Cardiac fibroblast (primary cell): ENCODE measurements around the gene ACVR1B.

Experiments
- DNase-seq, 2 donors: peaks; one replicate each; pipeline versions ENCODE4 v3.0.0 to v3.0.0-alpha.2; 2010; ENCODE audit warnings: low read depth in 2 of 2
- H3K4me3 ChIP-seq, 2 donors: replicated peaks in 1 of 2; 1 replicate in 1 of 2; 2 replicates in 1 of 2; pipeline ENCODE4 v1.5.1; 2011; ENCODE audit warnings: low read depth in 2 of 2, low read length in 2 of 2, mild to moderate bottlenecking in 2 of 2, moderate library complexity in 1 of 2
- CTCF ChIP-seq: IDR thresholded peaks from one replicate; pipeline ENCODE4 v1.5.1; 2011; ENCODE audit warnings: low read depth, mild to moderate bottlenecking, low read length, inconsistent platforms

Gene ACVR1B

GRCh38 chr12:52003591-52003990, 52.1 kb downstream of the ACVR1B start:
- H3K4me3 ChIP-seq: no peak overlapping the region

GRCh38 chr12:52004042-52004648, 52.6 kb downstream of the ACVR1B start:
- peak; percentile 62 to 69 for DNase-seq
- TF ChIP-seq CTCF: peak; percentile 80
- H3K4me3 ChIP-seq: no peak overlapping the region

More at GRCh38 chr12:52003591-52003990, 52.1 kb downstream of the ACVR1B start:
- TF ChIP-seq CTCF: no peak
- no peak for DNase-seq

DNA sequence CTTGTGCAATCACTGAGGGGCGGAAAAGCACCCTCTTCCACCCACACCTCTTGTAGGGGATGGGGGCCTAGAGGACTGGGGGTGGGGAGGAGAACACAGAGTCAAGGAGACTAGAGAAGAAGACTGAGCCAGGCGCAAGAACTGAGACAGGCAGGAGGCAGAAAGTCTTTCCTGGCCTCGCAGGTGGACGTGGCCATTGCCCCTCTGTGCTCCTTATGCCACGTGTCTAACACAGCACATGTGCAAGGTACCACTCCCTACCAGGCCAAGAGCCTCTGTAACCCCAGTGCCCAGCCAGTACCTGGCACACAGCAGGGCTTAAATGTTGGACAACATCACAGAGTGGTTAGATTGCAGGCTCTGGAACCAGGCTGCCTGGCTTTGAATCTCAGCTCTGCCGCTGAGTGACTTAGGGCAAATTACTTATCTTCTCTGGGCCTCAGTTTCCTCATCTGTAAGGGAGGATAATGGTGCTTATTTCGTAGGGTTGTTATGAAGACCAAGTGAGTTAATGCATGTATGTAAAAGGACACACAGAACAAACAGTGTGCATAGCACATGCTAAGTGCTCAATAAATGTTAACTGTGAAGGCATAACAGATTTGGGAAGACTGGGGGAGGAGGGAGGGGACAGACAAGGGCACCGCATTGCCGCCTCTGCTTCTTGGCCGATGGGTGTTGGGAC, 53.9 kb downstream of the ACVR1B start:
- DNase-seq: no peak
- H3K4me3 ChIP-seq: no peak overlapping the region
- no peak for TF ChIP-seq CTCF

- DNase-seq: no peak
- no peak for TF ChIP-seq CTCF
- H3K4me3 ChIP-seq: peak overlapping the region; percentile 13 to 70
Observed at GRCh38 chr12:52005903-52006703, 54.6 kb downstream of the ACVR1B start.

DNA sequence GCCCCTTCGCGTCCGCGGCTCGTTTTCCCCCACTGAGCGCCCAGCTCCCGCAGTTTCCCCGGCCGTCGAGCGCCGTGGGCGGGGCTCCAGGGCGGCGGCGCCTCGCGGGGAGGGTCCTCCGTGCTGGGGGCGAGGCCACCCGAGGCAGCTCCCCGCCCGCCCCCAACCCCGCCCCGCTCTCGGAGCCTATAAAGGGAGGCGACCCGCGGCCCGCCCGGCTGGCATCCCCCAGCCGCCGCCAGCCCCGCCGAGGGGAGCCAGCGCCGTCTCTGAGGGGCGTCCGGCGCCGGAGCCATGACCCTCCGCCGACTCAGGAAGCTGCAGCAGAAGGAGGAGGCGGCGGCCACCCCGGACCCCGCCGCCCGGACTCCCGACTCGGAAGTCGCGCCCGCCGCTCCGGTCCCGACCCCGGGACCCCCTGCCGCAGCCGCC, 55.2 kb downstream of the ACVR1B start, which contains the start of gene TAMALIN:
TSS of gene TAMALIN (plus strand) at position 221 of the 432 bp plus-strand sequence. CDS start at position 295, 74 bp downstream.
- peak within 1 kb of the TSS; percentile 70 to 90 for H3K4me3 ChIP-seq
- peak; percentile 47 to 87 for DNase-seq
- no peak for TF ChIP-seq CTCF

- TF ChIP-seq CTCF: no peak
- DNase-seq: peak in 1 of 2 donors; percentile 60
Observed at GRCh38 chr12:52007158-52007921, 55.8 kb downstream of the ACVR1B start.

More at GRCh38 chr12:52007158-52007921, 55.8 kb downstream of the ACVR1B start:
- H3K4me3 ChIP-seq: peak overlapping the region; percentile 70 to 90
